GM12892 (cell line): Measurements from ENCODE around the gene KRT79.

Experiments used
- POLR2A ChIP-seq: IDR thresholded peaks from 2 replicates; pipeline ENCODE4 v1.6.1; 2011; ENCODE audit warnings: low read depth, low read length, control low read depth
- TAF1 ChIP-seq: IDR thresholded peaks from 2 replicates; pipeline ENCODE4 v1.6.1; 2011; ENCODE audit warnings: low read depth, mild to moderate bottlenecking, control low read depth, low read length, borderline replicate concordance

DNA sequence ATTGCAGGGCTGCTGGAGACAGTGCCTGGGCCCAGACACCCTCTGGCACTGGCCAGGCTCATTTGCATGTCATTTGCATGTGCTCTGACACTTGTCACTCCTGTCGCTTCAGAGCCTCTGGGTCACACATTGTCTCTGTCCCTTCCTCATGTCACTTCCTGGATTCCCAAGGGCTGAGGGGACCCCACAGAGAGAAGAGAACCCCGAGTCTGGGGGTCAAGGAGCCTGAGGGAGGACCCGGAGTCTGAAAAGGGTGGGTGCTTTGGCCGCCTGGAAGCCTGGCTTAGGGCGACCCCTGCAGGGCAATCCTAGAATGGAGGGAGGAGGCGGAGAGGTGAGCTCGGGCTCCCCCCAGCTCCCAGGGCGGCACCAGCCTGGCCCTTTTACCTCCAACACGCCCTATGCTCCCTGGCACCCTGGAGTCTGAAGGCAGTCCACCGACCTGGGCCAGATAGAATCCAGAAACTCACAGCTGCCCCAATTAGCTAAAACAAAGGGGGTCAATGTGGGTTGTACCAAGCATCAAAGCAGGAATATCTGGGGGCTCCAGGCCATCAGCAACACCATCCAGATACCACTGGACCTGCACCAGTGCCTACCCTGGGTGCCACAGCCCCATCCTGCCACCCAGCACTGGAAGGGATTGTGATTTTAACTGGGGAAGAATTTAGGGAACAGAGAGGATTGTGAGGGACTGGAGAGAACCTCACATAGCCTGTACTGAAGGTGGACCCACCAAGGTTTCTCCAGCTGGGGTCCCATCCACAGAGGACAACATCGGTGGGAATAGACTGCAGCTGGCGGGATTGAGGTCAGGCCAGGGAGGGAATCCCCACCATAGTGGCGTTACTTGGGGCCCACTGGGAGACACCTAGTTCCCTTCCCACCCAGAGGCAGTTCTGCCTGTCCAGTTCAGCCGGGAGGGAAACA lies 36.5 kb upstream of the KRT79 start:
- no peak for TF ChIP-seq TAF1
- TF ChIP-seq POLR2A: no peak
